Measurements from ENCODE around the gene PDE8B.

The PDE8B gene

GRCh38 chr5:77308154-77308960 lies 97.9 kb downstream of the PDE8B start:
- Histone ChIP-seq H3K27me3 (ENCODE audit: control insufficient read depth in 1 of 2, insufficient read depth in 2 of 2, low read length in 2 of 2) (no peaks in the 10 kb centered on the region), H3K9ac (ENCODE audit: low read length in 2 of 2) (no peak overlapping the region), H3K36me3 (ENCODE audit: control insufficient read depth in 2 of 2, insufficient read depth in 2 of 2, low read length in 2 of 2) (no peaks in the 10 kb centered on the region), H3K27ac (ENCODE audit: low read length) (no peak overlapping the region), H3K4me1 (ENCODE audit: control insufficient read depth, insufficient read depth, low read length) (peaks cover 24% of the 10 kb centered on the region), H3K9me3 (ENCODE audit: control insufficient read depth in 2 of 2, low read length in 2 of 2) (no peaks in the 10 kb centered on the region), H3K4me3 (ENCODE audit: low read length in 2 of 2) (no peak overlapping the region)

- H3K4me1 ChIP-seq (ENCODE audit: control insufficient read depth, insufficient read depth, low read length), result peaks cover 24% of the 10 kb centered on the region
- H3K4me3 ChIP-seq (ENCODE audit: low read length in 2 of 2), result no peak overlapping the region
- no peaks in the 10 kb centered on the region for H3K9me3 ChIP-seq (ENCODE audit: control insufficient read depth in 2 of 2, low read length in 2 of 2)
- H3K9ac ChIP-seq (ENCODE audit: low read length in 2 of 2), result no peak overlapping the region
- no peak overlapping the region for H3K27ac ChIP-seq (ENCODE audit: low read length)
- H3K36me3 ChIP-seq (ENCODE audit: control insufficient read depth in 2 of 2, insufficient read depth in 2 of 2, low read length in 2 of 2), result no peaks in the 10 kb centered on the region
- no peaks in the 10 kb centered on the region for H3K27me3 ChIP-seq (ENCODE audit: control insufficient read depth in 1 of 2, insufficient read depth in 2 of 2, low read length in 2 of 2)
Measured at GRCh38 chr5:77309140-77309539, 98.7 kb downstream of the PDE8B start.

- peaks cover 18% of the 10 kb centered on the region for H3K4me1 ChIP-seq (ENCODE audit: control insufficient read depth, insufficient read depth, low read length)
Measured at GRCh38 chr5:77310494-77311213, 100.2 kb downstream of the PDE8B start.

GRCh38 chr5:77311214-77311571 lies 100.7 kb downstream of the PDE8B start:
- Histone ChIP-seq H3K4me1 (ENCODE audit: control insufficient read depth, insufficient read depth, low read length) (peaks cover 13% of the 10 kb centered on the region), H3K27ac (ENCODE audit: low read length) (no peak overlapping the region), H3K27me3 (ENCODE audit: control insufficient read depth in 1 of 2, insufficient read depth in 2 of 2, low read length in 2 of 2) (no peaks in the 10 kb centered on the region), H3K36me3 (ENCODE audit: control insufficient read depth in 2 of 2, insufficient read depth in 2 of 2, low read length in 2 of 2) (no peaks in the 10 kb centered on the region), H3K4me3 (ENCODE audit: low read length in 2 of 2) (no peak overlapping the region), H3K9me3 (ENCODE audit: control insufficient read depth in 2 of 2, low read length in 2 of 2) (no peaks in the 10 kb centered on the region), H3K9ac (ENCODE audit: low read length in 2 of 2) (no peak overlapping the region)

More at GRCh38 chr5:77310494-77311213, 100.2 kb downstream of the PDE8B start:
- H3K9me3 ChIP-seq (ENCODE audit: control insufficient read depth in 2 of 2, low read length in 2 of 2), result no peaks in the 10 kb centered on the region
- H3K36me3 ChIP-seq (ENCODE audit: control insufficient read depth in 2 of 2, insufficient read depth in 2 of 2, low read length in 2 of 2), result no peaks in the 10 kb centered on the region
- no peaks in the 10 kb centered on the region for H3K27me3 ChIP-seq (ENCODE audit: control insufficient read depth in 1 of 2, insufficient read depth in 2 of 2, low read length in 2 of 2)
- H3K9ac ChIP-seq (ENCODE audit: low read length in 2 of 2), result no peak overlapping the region
- H3K4me3 ChIP-seq (ENCODE audit: low read length in 2 of 2), result no peak overlapping the region
- no peak overlapping the region for H3K27ac ChIP-seq (ENCODE audit: low read length)

- H3K36me3 ChIP-seq (ENCODE audit: control insufficient read depth in 2 of 2, insufficient read depth in 2 of 2, low read length in 2 of 2), result no peaks in the 10 kb centered on the region
- no peak overlapping the region for H3K27ac ChIP-seq (ENCODE audit: low read length)
- H3K9ac ChIP-seq (ENCODE audit: low read length in 2 of 2), result no peak overlapping the region
- H3K4me3 ChIP-seq (ENCODE audit: low read length in 2 of 2), result no peak overlapping the region
- peaks cover 4% of the 10 kb centered on the region for H3K4me1 ChIP-seq (ENCODE audit: control insufficient read depth, insufficient read depth, low read length)
- H3K27me3 ChIP-seq (ENCODE audit: control insufficient read depth in 1 of 2, insufficient read depth in 2 of 2, low read length in 2 of 2), result no peaks in the 10 kb centered on the region
- no peaks in the 10 kb centered on the region for H3K9me3 ChIP-seq (ENCODE audit: control insufficient read depth in 2 of 2, low read length in 2 of 2)
Measured at GRCh38 chr5:77312413-77312812, 101.9 kb downstream of the PDE8B start.

- Histone ChIP-seq H3K9ac (ENCODE audit: low read length in 2 of 2) (no peak overlapping the region), H3K4me3 (ENCODE audit: low read length in 2 of 2) (no peak overlapping the region), H3K27me3 (ENCODE audit: control insufficient read depth in 1 of 2, insufficient read depth in 2 of 2, low read length in 2 of 2) (no peaks in the 10 kb centered on the region), H3K9me3 (ENCODE audit: control insufficient read depth in 2 of 2, low read length in 2 of 2) (no peaks in the 10 kb centered on the region), H3K4me1 (ENCODE audit: control insufficient read depth, insufficient read depth, low read length) (no peaks in the 10 kb centered on the region), H3K27ac (ENCODE audit: low read length) (no peak overlapping the region), H3K36me3 (ENCODE audit: control insufficient read depth in 2 of 2, insufficient read depth in 2 of 2, low read length in 2 of 2) (no peaks in the 10 kb centered on the region)
Measured at GRCh38 chr5:77316871-77317661, 106.6 kb downstream of the PDE8B start.

GRCh38 chr5:77318060-77318459 lies 107.6 kb downstream of the PDE8B start:
- Histone ChIP-seq H3K36me3 (ENCODE audit: control insufficient read depth in 2 of 2, insufficient read depth in 2 of 2, low read length in 2 of 2) (no peaks in the 10 kb centered on the region), H3K27me3 (ENCODE audit: control insufficient read depth in 1 of 2, insufficient read depth in 2 of 2, low read length in 2 of 2) (no peaks in the 10 kb centered on the region), H3K4me1 (ENCODE audit: control insufficient read depth, insufficient read depth, low read length) (no peaks in the 10 kb centered on the region), H3K9ac (ENCODE audit: low read length in 2 of 2) (no peak overlapping the region), H3K4me3 (ENCODE audit: low read length in 2 of 2) (no peak overlapping the region), H3K27ac (ENCODE audit: low read length) (no peak overlapping the region), H3K9me3 (ENCODE audit: control insufficient read depth in 2 of 2, low read length in 2 of 2) (no peaks in the 10 kb centered on the region)

- Histone ChIP-seq H3K4me3 (ENCODE audit: low read length in 2 of 2) (no peak overlapping the region), H3K4me1 (ENCODE audit: control insufficient read depth, insufficient read depth, low read length) (no peaks in the 10 kb centered on the region), H3K9me3 (ENCODE audit: control insufficient read depth in 2 of 2, low read length in 2 of 2) (no peaks in the 10 kb centered on the region), H3K27ac (ENCODE audit: low read length) (no peak overlapping the region), H3K36me3 (ENCODE audit: control insufficient read depth in 2 of 2, insufficient read depth in 2 of 2, low read length in 2 of 2) (no peaks in the 10 kb centered on the region), H3K27me3 (ENCODE audit: control insufficient read depth in 1 of 2, insufficient read depth in 2 of 2, low read length in 2 of 2) (no peaks in the 10 kb centered on the region), H3K9ac (ENCODE audit: low read length in 2 of 2) (no peak overlapping the region)
Measured at GRCh38 chr5:77319117-77319804, 108.8 kb downstream of the PDE8B start.

- Histone ChIP-seq H3K9me3 (ENCODE audit: control insufficient read depth in 2 of 2, low read length in 2 of 2) (no peaks in the 10 kb centered on the region), H3K36me3 (ENCODE audit: control insufficient read depth in 2 of 2, insufficient read depth in 2 of 2, low read length in 2 of 2) (no peaks in the 10 kb centered on the region), H3K9ac (ENCODE audit: low read length in 2 of 2) (no peak overlapping the region), H3K27ac (ENCODE audit: low read length) (no peak overlapping the region), H3K4me3 (ENCODE audit: low read length in 2 of 2) (no peak overlapping the region), H3K4me1 (ENCODE audit: control insufficient read depth, insufficient read depth, low read length) (peaks cover 4% of the 10 kb centered on the region), H3K27me3 (ENCODE audit: control insufficient read depth in 1 of 2, insufficient read depth in 2 of 2, low read length in 2 of 2) (no peaks in the 10 kb centered on the region)
Measured at GRCh38 chr5:77321793-77322394, 111.4 kb downstream of the PDE8B start.

- Histone ChIP-seq H3K4me3 (ENCODE audit: low read length in 2 of 2) (no peak overlapping the region), H3K4me1 (ENCODE audit: control insufficient read depth, insufficient read depth, low read length) (peaks cover 4% of the 10 kb centered on the region), H3K27ac (ENCODE audit: low read length) (no peak overlapping the region), H3K27me3 (ENCODE audit: control insufficient read depth in 1 of 2, insufficient read depth in 2 of 2, low read length in 2 of 2) (no peaks in the 10 kb centered on the region), H3K9ac (ENCODE audit: low read length in 2 of 2) (no peak overlapping the region), H3K9me3 (ENCODE audit: control insufficient read depth in 2 of 2, low read length in 2 of 2) (no peaks in the 10 kb centered on the region), H3K36me3 (ENCODE audit: control insufficient read depth in 2 of 2, insufficient read depth in 2 of 2, low read length in 2 of 2) (no peaks in the 10 kb centered on the region)
Measured at GRCh38 chr5:77322406-77322805, 111.9 kb downstream of the PDE8B start.
